Nephron progenitor cell (in vitro differentiated cells): ENCODE data around the gene PAFAH1B2.

Source experiments
- DNase-seq: peaks from one replicate; pipeline ENCODE4 v3.0.0; 2021
- H3K27ac Mint-ChIP-seq: 2 replicates; pipeline ENCODE4 v1.8.0; 2021; ENCODE audit warnings: mild to moderate bottlenecking, moderate library complexity, mixed read lengths
- H3K27me3 Mint-ChIP-seq: 2 replicates; pipeline ENCODE4 v1.8.0; 2021; ENCODE audit warnings: mild to moderate bottlenecking, low read depth, mixed read lengths; ENCODE audit not compliant: poor library complexity
- H3K36me3 Mint-ChIP-seq: 2 replicates; pipeline ENCODE4 v1.8.0; 2021; ENCODE audit warnings: low read depth, mixed read lengths
- H3K4me1 Mint-ChIP-seq: 2 replicates; pipeline ENCODE4 v1.8.0; 2021; ENCODE audit warnings: mixed read lengths
- H3K4me3 Mint-ChIP-seq: 2 replicates; pipeline ENCODE4 v1.8.0; 2021; ENCODE audit warnings: mild to moderate bottlenecking, moderate library complexity, mixed read lengths
- H3K9me3 Mint-ChIP-seq: 2 replicates; pipeline ENCODE4 v1.8.0; 2021; ENCODE audit warnings: mild to moderate bottlenecking, moderate library complexity, mixed read lengths
- CTCF ChIP-seq: fragments of 200-600 bp; sonication (generic); IDR thresholded peaks from 2 replicates; pipeline ENCODE4 v1.5.0; 2021; ENCODE audit warnings: antibody characterized with exemption

PAFAH1B2 gene

DNA sequence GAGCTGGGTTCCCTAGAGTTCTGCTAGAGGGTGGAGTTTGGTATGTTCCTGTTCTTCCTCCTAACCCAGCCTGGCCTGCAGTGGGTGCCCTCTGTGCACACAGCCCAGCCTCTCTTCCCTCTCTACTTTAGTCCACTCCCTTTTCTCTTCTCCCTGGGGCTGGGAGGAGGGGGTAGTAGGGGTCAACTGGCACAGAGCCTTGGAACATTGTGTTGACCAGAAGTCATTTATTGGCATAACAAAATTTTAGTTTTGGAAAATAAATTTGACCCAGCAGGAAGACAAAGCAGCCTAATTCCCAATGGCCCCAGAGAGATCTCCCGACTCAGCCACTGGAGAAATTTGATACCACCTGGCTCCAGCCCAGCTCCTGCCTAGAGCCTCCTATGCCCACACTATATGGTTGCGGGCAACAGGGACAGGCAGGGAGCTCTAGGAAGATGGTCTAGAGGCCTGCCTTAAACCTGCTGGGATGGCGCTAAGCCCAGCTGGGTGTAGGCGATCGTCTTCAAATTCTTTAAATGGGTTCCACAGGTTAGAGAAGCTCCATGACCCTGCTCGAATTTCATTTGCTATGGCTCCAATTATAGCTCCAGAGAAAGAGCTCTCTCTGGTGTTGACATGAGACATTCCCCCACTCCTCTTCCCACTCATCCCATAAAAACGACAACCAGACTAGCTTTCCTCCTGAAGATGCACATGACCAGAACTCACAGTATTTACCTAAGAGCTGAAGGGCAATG lies 77.9 kb downstream of the PAFAH1B2 start:
- Mint-ChIP-seq H3K4me1 (peaks cover 97% of the 10 kb centered on the region), H3K4me3 (peak overlapping the region; percentile 32), H3K36me3 (peaks cover 29% of the 10 kb centered on the region), H3K27me3 (peaks cover 11% of the 10 kb centered on the region), H3K27ac (peak overlapping the region; percentile 75), H3K9me3 (no peaks in the 10 kb centered on the region)
- TF ChIP-seq CTCF = no peak
- peak; percentile 33 for DNase-seq

- Mint-ChIP-seq H3K27ac (peak overlapping the region; percentile 50), H3K27me3 (peaks cover 10% of the 10 kb centered on the region), H3K4me3 (no peak overlapping the region), H3K9me3 (no peaks in the 10 kb centered on the region), H3K36me3 (peaks cover 23% of the 10 kb centered on the region), H3K4me1 (peaks cover 85% of the 10 kb centered on the region)
- TF ChIP-seq CTCF = no peak
- no peak for DNase-seq
These were observed 79.1 kb downstream of the PAFAH1B2 start for GRCh38 chr11:117222991-117223740.

- Mint-ChIP-seq H3K36me3 (peaks cover 18% of the 10 kb centered on the region), H3K9me3 (no peaks in the 10 kb centered on the region), H3K4me1 (peaks cover 77% of the 10 kb centered on the region), H3K27me3 (peaks cover 6% of the 10 kb centered on the region), H3K4me3 (peak overlapping the region; percentile 12), H3K27ac (peak overlapping the region; percentile 90)
- DNase-seq = no peak
- no peak for TF ChIP-seq CTCF
These were observed 79.9 kb downstream of the PAFAH1B2 start for GRCh38 chr11:117223741-117224689.

- H3K36me3 Mint-ChIP-seq = peaks cover 13% of the 10 kb centered on the region
- no peak overlapping the region for H3K4me3 Mint-ChIP-seq
- peaks cover 6% of the 10 kb centered on the region for H3K27me3 Mint-ChIP-seq
- peaks cover 74% of the 10 kb centered on the region for H3K4me1 Mint-ChIP-seq
- no peak for DNase-seq
- H3K9me3 Mint-ChIP-seq = no peaks in the 10 kb centered on the region
- no peak for TF ChIP-seq CTCF
- H3K27ac Mint-ChIP-seq = no peak overlapping the region
These were observed 81.6 kb downstream of the PAFAH1B2 start for GRCh38 chr11:117225553-117226170.
